ENCODE measurements around the gene TMEM240.

DNA sequence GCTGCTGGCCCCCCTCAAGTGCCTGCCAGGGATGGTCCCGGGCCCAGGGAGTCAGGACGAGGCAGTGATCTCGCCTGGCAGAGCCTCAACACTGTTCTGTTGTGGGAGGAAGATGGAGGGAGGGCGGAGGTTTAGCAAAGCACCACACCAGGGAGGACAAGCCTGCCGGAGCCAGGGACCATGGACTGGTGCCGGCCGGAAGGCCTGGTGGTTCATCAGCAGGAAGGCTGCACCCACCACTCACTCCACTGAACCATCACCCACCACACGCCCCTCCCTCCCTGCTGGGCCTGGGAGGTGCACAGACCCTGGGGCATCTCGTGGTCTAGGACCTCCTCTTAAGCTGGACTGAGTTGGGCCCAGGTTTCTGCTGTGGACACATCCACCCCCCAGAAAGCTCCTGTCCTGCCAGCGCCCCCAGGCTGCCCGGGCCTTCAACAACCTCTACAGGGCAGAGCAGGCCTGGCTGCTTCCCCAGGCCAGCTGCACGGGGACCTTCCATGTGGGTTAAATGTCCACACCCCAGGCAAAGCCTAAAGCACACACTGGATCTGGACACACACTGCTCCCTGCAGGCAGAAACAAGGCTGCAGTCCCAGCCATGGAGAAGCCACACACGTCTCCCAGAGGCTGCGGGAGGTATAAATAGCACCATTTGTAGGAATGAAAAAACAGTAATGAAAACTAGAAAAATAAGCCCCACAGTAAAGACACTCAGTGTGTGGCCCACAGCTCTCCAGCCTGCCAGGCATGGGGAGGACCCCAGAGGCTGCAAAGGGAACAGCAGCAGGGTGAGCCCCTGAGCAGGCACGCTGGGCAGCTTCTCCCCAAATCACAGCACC, 10.4 kb upstream of the TMEM240 start:
- TF ChIP-seq, protein P1, sequence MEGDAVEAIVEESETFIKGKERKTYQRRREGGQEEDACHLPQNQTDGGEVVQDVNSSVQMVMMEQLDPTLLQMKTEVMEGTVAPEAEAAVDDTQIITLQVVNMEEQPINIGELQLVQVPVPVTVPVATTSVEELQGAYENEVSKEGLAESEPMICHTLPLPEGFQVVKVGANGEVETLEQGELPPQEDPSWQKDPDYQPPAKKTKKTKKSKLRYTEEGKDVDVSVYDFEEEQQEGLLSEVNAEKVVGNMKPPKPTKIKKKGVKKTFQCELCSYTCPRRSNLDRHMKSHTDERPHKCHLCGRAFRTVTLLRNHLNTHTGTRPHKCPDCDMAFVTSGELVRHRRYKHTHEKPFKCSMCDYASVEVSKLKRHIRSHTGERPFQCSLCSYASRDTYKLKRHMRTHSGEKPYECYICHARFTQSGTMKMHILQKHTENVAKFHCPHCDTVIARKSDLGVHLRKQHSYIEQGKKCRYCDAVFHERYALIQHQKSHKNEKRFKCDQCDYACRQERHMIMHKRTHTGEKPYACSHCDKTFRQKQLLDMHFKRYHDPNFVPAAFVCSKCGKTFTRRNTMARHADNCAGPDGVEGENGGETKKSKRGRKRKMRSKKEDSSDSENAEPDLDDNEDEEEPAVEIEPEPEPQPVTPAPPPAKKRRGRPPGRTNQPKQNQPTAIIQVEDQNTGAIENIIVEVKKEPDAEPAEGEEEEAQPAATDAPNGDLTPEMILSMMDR (IDR thresholded peaks at IDR 0.05): peak in 8 of 12 donors; percentile 10 to 58 (median 36)
- no peak for TF ChIP-seq POLR2A (IDR thresholded peaks at IDR 0.05)
